T-helper 1 cell treated with Interleukin-12 subunit alpha and Interleukin-12 subunit beta and Interleukin-4 antibody, amounts not matched to agents 30 ng/mL and 1 ng/mL, for 36 hours (primary cell): ENCODE results near the gene XCL2. TPM values are rescaled to one million over a fixed set of nuclear protein-coding genes. Genes with fewer than 3 reads are reported as not detected.
"Not testable (repeated sequence)": the region's sequence is repeated elsewhere in the genome, so short reads cannot be mapped to it uniquely, and the experiment has no call there.

Source experiments
- intact Hi-C: fragments of 100-400 bp; cut with micrococcal nuclease; formaldehyde crosslinking; loops from one replicate; pipeline ENCODE4 v1.15.1; 2024
- total RNA-seq: library from RNA; stranded (reverse); gene quantifications from 2 replicates; pipeline ENCODE4 v1.2.3, GENCODE V29; 2022

The XCL2 gene
- total RNA-seq, 1 donor from 2014 or later, result 4.1 TPM

GRCh38 chr1:168560370-168560769 lies 16.6 kb upstream of the XCL2 start:
- intact Hi-C loops, result no loop called here

- intact Hi-C loops, result loop anchor here (5.0 kb wide), 1 partner anchor 34 kb away; no protein-coding TSS in a partner anchor
Measured at GRCh38 chr1:168556647-168557046, 12.8 kb upstream of the XCL2 start.

- intact Hi-C loops, result loop anchor here (5.0 kb wide), 1 partner anchor 33 kb away; no protein-coding TSS in a partner anchor
Measured at GRCh38 chr1:168555508-168556046, 11.8 kb upstream of the XCL2 start.

- intact Hi-C loops, result loop anchor here (5.0 kb wide), 1 partner anchor 33 kb away; no protein-coding TSS in a partner anchor
Measured at GRCh38 chr1:168554603-168555483, 11.0 kb upstream of the XCL2 start.

GRCh38 chr1:168553680-168554553 lies 10.1 kb upstream of the XCL2 start:
- intact Hi-C loops, result no loop called here

GRCh38 chr1:168552961-168553360 lies 9.2 kb upstream of the XCL2 start:
- intact Hi-C loops, result no loop called here

- intact Hi-C loops, result no loop called here
Measured at GRCh38 chr1:168551688-168552087, 7.9 kb upstream of the XCL2 start.

- intact Hi-C loops, result no loop called here
Measured at GRCh38 chr1:168550971-168551370, 7.2 kb upstream of the XCL2 start.

GRCh38 chr1:168546553-168546895 lies 2.7 kb upstream of the XCL2 start:
- intact Hi-C loops, result not testable (repeated sequence)

GRCh38 chr1:168545678-168546552 lies 2.1 kb upstream of the XCL2 start:
- intact Hi-C loops, result not testable (repeated sequence)

GRCh38 chr1:168542978-168543377 lies 819 bp downstream of the XCL2 start:
- intact Hi-C loops, result not testable (repeated sequence)

GRCh38 chr1:168540798-168541197 lies 3.0 kb downstream of the XCL2 start:
- intact Hi-C loops, result not testable (repeated sequence)

GRCh38 chr1:168535536-168535935 lies 8.3 kb downstream of the XCL2 start:
- intact Hi-C loops, result loop anchor here (1.0 to 5.0 kb wide), 3 partner anchors 14 to 37 kb away; no protein-coding TSS in a partner anchor

GRCh38 chr1:168531615-168532345 lies 12.0 kb downstream of the XCL2 start:
- intact Hi-C loops, result loop anchor here (1.0 kb wide), 2 partner anchors 10 to 87 kb away; no protein-coding TSS in a partner anchor

GRCh38 chr1:168529518-168529917 lies 14.3 kb downstream of the XCL2 start:
- intact Hi-C loops, result no loop called here

- intact Hi-C loops, result loop anchor here (1.0 to 5.0 kb wide), 10 partner anchors 8 to 846 kb away; partner anchors contain the start of genes ATP1B1, BLZF1 and NME7
Measured at GRCh38 chr1:168521401-168522000, 22.3 kb downstream of the XCL2 start.

GRCh38 chr1:168520832-168521231 lies 23.0 kb downstream of the XCL2 start:
- intact Hi-C loops, result loop anchor here (1.0 to 5.0 kb wide), 11 partner anchors 8 to 846 kb away; partner anchors contain the start of genes ATP1B1, BLZF1 and NME7

GRCh38 chr1:168520052-168520751 lies 23.6 kb downstream of the XCL2 start:
- intact Hi-C loops, result loop anchor here (1.0 to 5.0 kb wide), 8 partner anchors 37 to 847 kb away; partner anchors contain the start of genes ATP1B1, BLZF1 and NME7
